Astrocyte of the cerebellum (primary cell): Measurements from ENCODE around the gene SLAMF7.
A peak's percentile ranks its signal among the peaks of the same experiment; 100 is the strongest.
"Not testable (repeated sequence)": the region's sequence is repeated elsewhere in the genome, so short reads cannot be mapped to it uniquely, and the experiment has no call there.

ENCODE experiments used
- DNase-seq: peaks from one replicate; pipeline ENCODE4 v3.0.0-alpha.2; 2011; ENCODE audit warnings: low read depth
- H3K4me3 ChIP-seq: 2 replicates; pipeline ENCODE4 v1.5.1; 2011; ENCODE audit warnings: mild to moderate bottlenecking, low read depth, low read length, moderate library complexity
- CTCF ChIP-seq: IDR thresholded peaks from 2 replicates; pipeline ENCODE4 v1.5.1; 2012; ENCODE audit warnings: low read length, low read depth, moderate library complexity, mild to moderate bottlenecking; ENCODE audit errors: missing control alignments
- in situ Hi-C: cut with HindIII; loops from 2 replicates; pipeline ENCODE4 v1.10.0; 2017; ENCODE audit warnings: low sequenced_read_pairs

SLAMF7 gene

DNA sequence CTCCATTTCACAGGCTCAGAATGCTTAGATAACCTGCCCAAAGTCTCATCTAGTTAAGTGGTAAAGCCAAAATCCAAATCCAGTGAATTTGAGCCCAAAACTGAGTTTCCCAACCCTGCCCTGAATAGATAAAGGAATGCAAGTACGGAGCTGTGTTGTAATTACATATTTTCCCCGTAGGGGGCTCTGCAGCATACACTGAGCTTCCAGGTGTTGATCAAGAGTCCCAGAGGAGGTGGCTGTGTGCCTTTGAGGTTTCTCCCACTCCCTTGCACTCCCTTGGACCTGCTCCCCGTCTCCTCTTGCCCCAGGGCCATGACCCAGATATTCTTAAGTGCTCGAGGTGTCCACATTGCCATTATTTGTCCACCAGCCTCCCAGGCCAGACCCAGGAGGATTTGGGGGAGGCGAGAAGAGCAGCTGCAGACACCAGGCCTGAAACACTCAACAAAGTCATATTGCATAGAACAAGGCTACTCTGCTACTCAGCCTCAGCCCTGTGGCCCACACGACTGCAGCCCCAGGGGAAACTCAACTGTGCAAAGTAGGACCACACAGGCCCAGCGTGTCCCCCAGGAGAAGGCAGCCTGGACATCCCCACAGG lies 38.5 kb downstream of the SLAMF7 start:
- no peak overlapping the region for H3K4me3 ChIP-seq
- in situ Hi-C loops: no loop called here
- DNase-seq: no peak
- peak; percentile 11 for TF ChIP-seq CTCF

DNA sequence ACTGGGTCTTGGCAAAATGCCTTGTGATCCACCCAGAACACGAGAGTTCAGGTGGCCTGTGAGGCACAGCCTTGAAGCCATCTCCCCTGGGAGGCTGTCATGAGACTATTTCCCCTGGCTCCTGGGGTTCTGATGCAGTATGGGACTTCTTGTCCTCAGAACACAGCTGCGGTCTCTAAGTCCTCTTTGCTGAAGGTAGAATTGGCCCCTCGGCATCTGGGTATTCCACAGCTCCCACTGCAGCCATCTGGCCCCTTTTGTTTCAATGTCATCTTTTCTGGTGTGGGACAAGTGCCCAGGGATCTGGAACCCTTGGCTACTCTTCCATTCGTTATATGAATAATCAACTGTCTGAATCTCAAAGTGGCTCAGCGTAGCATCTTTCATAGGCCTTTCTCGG lies 39.9 kb downstream of the SLAMF7 start:
- no peak for TF ChIP-seq CTCF
- no peak for DNase-seq
- no peak overlapping the region for H3K4me3 ChIP-seq
- in situ Hi-C loops: no loop called here

DNA sequence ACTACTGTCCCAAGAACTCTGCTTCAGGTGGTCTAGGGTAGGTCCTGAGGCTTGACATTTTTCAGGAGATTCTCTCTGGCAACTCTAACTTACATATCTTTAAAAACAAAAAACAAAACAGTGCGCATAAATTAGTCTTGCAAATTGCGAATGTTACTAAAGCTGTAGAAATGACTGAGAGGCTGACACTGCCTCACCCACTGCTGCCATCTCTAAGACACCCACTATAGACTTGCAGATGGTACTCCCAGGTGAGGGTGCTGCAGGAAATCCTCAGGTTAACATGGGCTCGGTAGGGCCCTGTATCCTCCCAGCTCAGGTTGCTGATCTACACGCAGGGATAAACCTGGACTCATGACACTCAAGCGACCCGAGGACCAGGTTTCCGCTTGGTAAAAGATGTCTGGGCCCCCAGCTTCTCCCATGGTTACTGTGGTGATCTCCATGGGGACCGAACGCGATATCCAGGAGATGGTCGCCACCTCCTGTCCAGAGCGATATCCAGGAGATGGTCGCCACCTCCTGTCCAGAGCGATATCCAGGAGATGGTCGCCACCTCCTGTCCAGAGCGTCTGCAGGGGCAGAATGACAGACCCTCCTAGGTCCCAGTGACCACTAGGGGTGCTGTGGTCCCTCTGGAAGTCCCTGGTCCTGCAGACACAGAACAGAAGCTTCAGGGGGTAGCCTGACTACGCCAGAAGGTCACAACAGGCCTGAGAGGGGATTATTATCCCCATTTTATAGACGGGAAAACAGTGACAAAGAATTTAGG lies 40.8 kb downstream of the SLAMF7 start:
- H3K4me3 ChIP-seq: no peak overlapping the region
- no peak for TF ChIP-seq CTCF
- in situ Hi-C loops: no loop called here
- no peak for DNase-seq

GRCh38 chr1:160780398-160780755 lies 41.3 kb downstream of the SLAMF7 start:
- no peak for DNase-seq
- TF ChIP-seq CTCF: no peak
- no peak overlapping the region for H3K4me3 ChIP-seq
- in situ Hi-C loops: no loop called here

DNA sequence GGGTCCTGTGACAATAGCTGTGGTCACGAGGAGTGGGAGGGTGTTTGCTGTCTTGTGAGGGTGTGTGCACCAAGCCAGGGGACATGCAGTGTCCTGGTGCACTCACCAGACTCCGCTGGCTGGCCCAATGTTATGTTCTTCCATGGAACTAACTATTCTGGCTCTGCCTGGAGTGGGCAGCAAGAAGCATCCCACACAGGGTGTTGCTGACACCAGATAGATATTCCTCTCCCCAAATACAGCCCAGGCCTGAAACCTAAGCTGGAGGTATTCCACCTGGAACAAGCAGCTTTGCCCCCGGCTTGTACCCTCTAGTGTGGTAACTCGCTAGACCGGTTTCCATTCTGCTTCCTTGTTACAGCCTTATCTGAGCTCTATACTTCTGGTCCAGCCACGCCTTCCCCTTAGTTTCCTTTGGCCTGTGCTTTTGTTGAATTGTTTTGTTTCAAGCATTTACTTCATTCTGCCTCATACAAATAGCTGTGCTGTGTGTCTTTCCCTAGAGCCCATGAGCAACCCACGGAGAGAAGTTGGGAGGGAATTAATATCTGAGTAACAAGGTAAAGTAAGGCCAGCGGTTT lies 42.2 kb downstream of the SLAMF7 start:
- TF ChIP-seq CTCF: no peak
- in situ Hi-C loops: no loop called here
- H3K4me3 ChIP-seq: no peak overlapping the region
- no peak for DNase-seq

DNA sequence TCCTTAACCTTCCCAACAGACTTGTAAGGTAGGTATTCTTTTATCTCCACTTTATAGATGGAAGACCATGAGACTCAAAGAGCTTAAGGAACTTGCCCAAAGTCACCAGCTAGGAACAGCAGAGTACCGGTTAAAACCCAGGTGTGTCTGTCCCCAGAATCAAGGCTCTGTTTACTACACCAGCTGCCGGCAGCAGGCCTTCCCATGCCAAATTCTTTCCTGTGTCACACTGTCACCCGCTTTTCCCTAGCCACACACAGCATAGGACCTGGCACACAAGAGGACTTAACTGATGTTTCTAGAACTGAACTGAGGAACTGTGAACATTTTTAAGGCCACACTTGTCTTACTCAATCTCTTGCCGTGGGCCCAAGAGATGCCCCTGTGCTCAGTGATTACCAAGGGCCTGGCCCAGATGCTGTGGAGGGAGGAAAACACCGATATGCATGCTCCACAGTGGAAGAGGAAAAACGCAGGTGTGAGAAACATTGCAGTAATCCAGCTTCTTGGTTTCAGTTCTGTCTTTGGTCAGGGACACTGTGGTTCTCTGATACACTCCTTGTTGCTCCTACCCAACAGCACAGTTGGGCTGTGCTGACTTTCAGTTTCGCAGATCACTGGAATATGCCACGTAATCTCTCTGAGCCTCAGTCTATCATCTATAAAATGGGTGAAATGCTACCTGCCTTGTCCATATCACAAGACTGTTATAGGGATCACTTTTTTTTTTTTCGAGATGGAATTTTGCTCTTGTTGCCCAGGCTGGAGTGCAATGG lies 43.1 kb downstream of the SLAMF7 start:
- H3K4me3 ChIP-seq: no peak overlapping the region
- no peak for TF ChIP-seq CTCF
- in situ Hi-C loops: no loop called here
- DNase-seq: no peak

DNA sequence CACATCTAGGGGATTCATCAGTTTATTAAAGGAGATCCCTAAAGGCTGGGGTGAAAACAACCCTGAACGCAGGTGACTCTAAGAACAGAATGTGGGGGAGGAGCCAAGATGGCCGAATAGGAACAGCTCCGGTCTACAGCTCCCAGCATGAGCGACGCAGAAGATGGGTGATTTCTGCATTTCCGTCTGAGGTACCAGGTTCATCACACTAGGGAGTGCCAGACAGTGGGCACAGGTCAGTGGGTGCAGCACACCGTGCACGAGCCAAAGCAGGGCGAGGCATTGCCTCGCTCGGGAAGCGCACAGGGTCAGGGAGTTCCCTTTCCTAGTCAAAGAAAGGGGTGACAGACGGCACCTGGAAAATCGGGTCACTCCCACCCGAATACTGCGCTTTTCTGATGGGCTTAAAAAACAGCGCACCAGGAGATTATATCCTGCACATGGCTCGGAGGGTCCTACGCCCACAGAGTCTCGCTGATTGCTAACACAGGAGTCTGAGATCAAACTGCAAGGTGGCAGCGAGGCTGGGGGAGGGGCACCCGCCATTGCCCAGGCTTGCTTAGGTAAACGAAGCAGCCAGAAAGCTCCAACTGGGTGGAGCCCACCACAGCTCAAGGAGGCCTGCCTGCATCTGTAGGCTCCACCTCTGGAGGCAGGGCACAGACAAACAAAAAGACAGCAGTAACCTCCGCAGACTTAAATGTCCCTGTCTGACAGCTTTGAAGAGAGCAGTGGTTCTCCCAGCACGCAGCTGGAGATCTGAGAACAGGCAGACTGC lies 44.1 kb downstream of the SLAMF7 start:
- DNase-seq, H3K4me3 ChIP-seq, in situ Hi-C loops: not testable (repeated sequence)
